Liver (tissue), 9 donors: ENCODE measurements around the gene EEIG2. TPM values are rescaled to one million over a fixed set of nuclear protein-coding genes. Genes with fewer than 3 reads are reported as not detected.

Source experiments
- DNase-seq: peaks from one replicate; pipeline ENCODE4 v3.0.0-alpha.2; 2017; ENCODE audit warnings: low spot score
- H3K27ac ChIP-seq, 2 donors: one replicate each; pipeline ENCODE4 v1.7.0; 2013; ENCODE audit warnings: inconsistent platforms in 2 of 2, low read length in 2 of 2, control low read depth in 1 of 2, low read depth in 1 of 2, mild to moderate bottlenecking in 1 of 2
- H3K27me3 ChIP-seq, 4 donors: one replicate each; pipeline versions ENCODE4 v1.6.1 to v1.7.0; 2013; ENCODE audit warnings: low read length in 3 of 4, inconsistent platforms in 1 of 4, mild to moderate bottlenecking in 1 of 4, moderate library complexity in 1 of 4; ENCODE audit not compliant: control insufficient read depth in 4 of 4, insufficient read depth in 4 of 4
- H3K36me3 ChIP-seq, 4 donors: one replicate each; pipeline versions ENCODE4 v1.6.1 to v1.7.0; 2013; ENCODE audit warnings: low read length in 3 of 4, mild to moderate bottlenecking in 3 of 4, low read depth in 1 of 4, moderate library complexity in 1 of 4; ENCODE audit not compliant: control insufficient read depth in 4 of 4, insufficient read depth in 3 of 4
- H3K4me1 ChIP-seq, 4 donors: one replicate each; pipeline versions ENCODE4 v1.6.1 to v1.7.0; 2013; ENCODE audit warnings: low read length in 3 of 4, mild to moderate bottlenecking in 3 of 4, moderate library complexity in 1 of 4; ENCODE audit not compliant: control insufficient read depth in 4 of 4, insufficient read depth in 4 of 4
- H3K4me3 ChIP-seq, 3 donors: one replicate each; pipeline versions ENCODE4 v1.6.1 to v1.7.0; 2013; ENCODE audit warnings: low read length in 3 of 3, control low read depth in 1 of 3, low read depth in 1 of 3, mild to moderate bottlenecking in 1 of 3
- H3K9ac ChIP-seq, 2 donors: one replicate each; pipeline ENCODE4 v1.7.0; 2013; ENCODE audit warnings: low read length in 2 of 2, mild to moderate bottlenecking in 2 of 2, moderate library complexity in 2 of 2, control low read depth in 1 of 2, low read depth in 1 of 2
- H3K9me3 ChIP-seq, 4 donors: one replicate each; pipeline versions ENCODE4 v1.6.1 to v1.7.0; 2013; ENCODE audit warnings: low read length in 3 of 4; ENCODE audit not compliant: control insufficient read depth in 4 of 4
- ATF3 ChIP-seq: IDR thresholded peaks from 2 replicates; pipeline ENCODE4 v1.6.1; 2016; ENCODE audit warnings: antibody characterized with exemption
- CTCF ChIP-seq: fragments of 150-350 bp; IDR thresholded peaks from 2 replicates; pipeline ENCODE4 v1.5.1; 2017; ENCODE audit warnings: improper control_type of control experiment, low read depth, low read length; ENCODE audit not compliant: missing input control
- EGR1 ChIP-seq, 2 donors: IDR thresholded peaks; 2 replicates each; pipeline ENCODE4 v1.6.1; 2016 to 2018; ENCODE audit warnings: antibody characterized with exemption in 2 of 2, low read depth in 2 of 2
- FOXA1 ChIP-seq: IDR thresholded peaks from 2 replicates; pipeline ENCODE4 v1.6.1; 2016; ENCODE audit warnings: antibody characterized with exemption
- FOXA2 ChIP-seq: IDR thresholded peaks from 2 replicates; pipeline ENCODE4 v1.6.1; 2016; ENCODE audit warnings: antibody characterized with exemption
- GABPA ChIP-seq, 2 donors: IDR thresholded peaks in 1 of 2; conservative IDR thresholded peaks in 1 of 2; 2 replicates each; pipeline ENCODE4 v1.6.1; 2016; ENCODE audit warnings: antibody characterized with exemption in 2 of 2, mild to moderate bottlenecking in 1 of 2, moderate library complexity in 1 of 2
- HNF4A ChIP-seq, 2 donors: conservative IDR thresholded peaks; 2 replicates each; pipeline ENCODE4 v1.6.1; 2016; ENCODE audit warnings: antibody characterized with exemption in 2 of 2, mild to moderate bottlenecking in 2 of 2
- HNF4G ChIP-seq: IDR thresholded peaks from 2 replicates; pipeline ENCODE4 v1.6.1; 2016; ENCODE audit warnings: antibody characterized with exemption
- JUND ChIP-seq, 2 donors: IDR thresholded peaks; 2 replicates each; pipeline ENCODE4 v1.6.1; 2016; ENCODE audit warnings: antibody characterized with exemption in 2 of 2
- MAX ChIP-seq: IDR thresholded peaks from 2 replicates; pipeline ENCODE4 v1.6.1; 2016; ENCODE audit warnings: antibody characterized with exemption
- NR2F2 ChIP-seq: IDR thresholded peaks from 2 replicates; pipeline ENCODE4 v1.6.1; 2016; ENCODE audit warnings: antibody characterized with exemption
- RAD21 ChIP-seq, 2 donors: IDR thresholded peaks; 2 replicates each; pipeline ENCODE4 v1.6.1; 2016; ENCODE audit warnings: antibody characterized with exemption in 2 of 2, mild to moderate bottlenecking in 2 of 2
- REST ChIP-seq: IDR thresholded peaks from 2 replicates; pipeline ENCODE4 v1.6.1; 2016; ENCODE audit warnings: antibody characterized with exemption, mild to moderate bottlenecking
- RXRA ChIP-seq, 2 donors: IDR thresholded peaks; 2 replicates each; pipeline ENCODE4 v1.6.1; 2017 to 2018; ENCODE audit warnings: antibody characterized with exemption in 2 of 2, mild to moderate bottlenecking in 1 of 2
- SP1 ChIP-seq: IDR thresholded peaks from 2 replicates; pipeline ENCODE4 v1.6.1; 2018; ENCODE audit warnings: antibody characterized with exemption, mild to moderate bottlenecking
- TAF1 ChIP-seq: conservative IDR thresholded peaks from 2 replicates; pipeline ENCODE4 v1.6.1; 2016; ENCODE audit warnings: antibody characterized with exemption, mild to moderate bottlenecking
- YY1 ChIP-seq: IDR thresholded peaks from 2 replicates; pipeline ENCODE4 v1.6.1; 2016; ENCODE audit warnings: antibody characterized with exemption, mild to moderate bottlenecking
- ZBTB33 ChIP-seq: IDR thresholded peaks from 2 replicates; pipeline ENCODE4 v1.6.1; 2016; ENCODE audit warnings: antibody characterized with exemption
- WGBS: extraction: QIAGEN DNeasy Blood & Tissue Kit; methylation state at CpG from one replicate; pipeline ENCODE4 v1.1.7; 2013; 5-methylcytosine and 5-hydroxymethylcytosine counted together
- polyA plus RNA-seq, 2 donors: library from polyadenylated mRNA; stranded (reverse) in 1 of 2; unstranded in 1 of 2; fragments of 200-250 nt in 1 of 2; fragments of >200 nt in 1 of 2; fragmentation: Nextera tagmentation in 1 of 2; extraction: Ambion mirVana in 1 of 2; gene quantifications; one replicate each; pipeline versions ENCODE4 v1.2.1 to v1.2.3, GENCODE V29; 2013 to 2015
- total RNA-seq, 2 donors: library from RNA; depleted of rRNA; stranded (reverse); fragments of >200 nt; gene quantifications; one replicate each; pipeline ENCODE4 v1.2.3, GENCODE V29; 2014
- donor health status: healthy.
- donor health status: healthy.
- donor health status: healthy.
- donor health status: healthy.
- donor health status: healthy.

EEIG2 gene
- total and polyA plus RNA-seq, 4 donors = 0.50 to 10.6 (median 1.7) TPM

- no peak for TF ChIP-seq MAX
Measured at GRCh38 chr1:108575375-108575774, 15.5 kb downstream of the EEIG2 start (continued).

- H3K9me3 ChIP-seq = peaks cover 0 to 4% (median 3%) of the 10 kb centered on the region in 4 donors
- no peak overlapping the region for H3K4me3 ChIP-seq
- TF ChIP-seq JUND (IDR thresholded peaks at IDR 0.05) (no peak), RXRA (IDR thresholded peaks at IDR 0.05) (no peak), EGR1 (IDR thresholded peaks at IDR 0.05; ENCODE audit: low read depth in 2 of 2) (no peak), MAX (no peak), ZBTB33 (no peak), HNF4A (conservative IDR thresholded peaks at IDR 0.05) (no peak), REST (no peak), TAF1 (no peak), YY1 (no peak), HNF4G (no peak), FOXA2 (no peak), FOXA1 (no peak), NR2F2 (no peak), RAD21 (IDR thresholded peaks at IDR 0.05) (no peak), ATF3 (no peak), SP1 (no peak), CTCF (no peak), GABPA (IDR thresholded peaks at IDR 0.05 in 1 of 2, conservative IDR thresholded peaks at IDR 0.05 in 1 of 2) (no peak)
- H3K27ac ChIP-seq = no peak overlapping the region
- peaks cover 0 to 4% (median 0%) of the 10 kb centered on the region in 4 donors for H3K4me1 ChIP-seq
- H3K9ac ChIP-seq = no peak overlapping the region
- no peaks in the 10 kb centered on the region for H3K27me3 ChIP-seq
- H3K36me3 ChIP-seq = no peaks in the 10 kb centered on the region
- 78% methylated on average over 4 of the region's 4 CpGs for WGBS
- DNase-seq = no peak
Measured at GRCh38 chr1:108583757-108584427, 24.0 kb downstream of the EEIG2 start.
